Ureter (tissue), 1 donor: Measurements from ENCODE around the gene GPR83. TPM values are rescaled to one million over a fixed set of nuclear protein-coding genes. Genes with fewer than 3 reads are reported as not detected.
"Not testable (repeated sequence)": the region's sequence is repeated elsewhere in the genome, so short reads cannot be mapped to it uniquely, and the experiment has no call there.

Experiments
- DNase-seq: peaks from one replicate; pipeline ENCODE4 v3.0.0-alpha.2; 2020; ENCODE audit warnings: low spot score
- total RNA-seq: library from RNA; stranded (reverse); gene quantifications from one replicate; pipeline ENCODE4 v1.2.4, GENCODE V29; 2023
- donor health status: DM: yes; HTN: yes; CAD: no.

Gene GPR83
- not detected for total RNA-seq

- DNase-seq: no peak
Measured at GRCh38 chr11:94400839-94401772, at the start of gene GPR83. TSS of gene GPR83 (minus strand) at chr11:94401419. CDS start at chr11:94401247, 172 bp downstream.

GRCh38 chr11:94450048-94450447, 48.8 kb upstream of the GPR83 start:
- DNase-seq: no peak

GRCh38 chr11:94449437-94449836, 48.2 kb upstream of the GPR83 start:
- no peak for DNase-seq

GRCh38 chr11:94449029-94449428, 47.8 kb upstream of the GPR83 start:
- no peak for DNase-seq

- DNase-seq: no peak
Measured at GRCh38 chr11:94447149-94447548, 45.9 kb upstream of the GPR83 start.

- no peak for DNase-seq
Measured at GRCh38 chr11:94445641-94446040, 44.4 kb upstream of the GPR83 start.

- DNase-seq: no peak
Measured at GRCh38 chr11:94433049-94433448, 31.8 kb upstream of the GPR83 start.

GRCh38 chr11:94424662-94425061, 23.4 kb upstream of the GPR83 start:
- no peak for DNase-seq

- DNase-seq: no peak
Measured at GRCh38 chr11:94424011-94424410, 22.8 kb upstream of the GPR83 start.

- DNase-seq: no peak
Measured at GRCh38 chr11:94423507-94423906, 22.3 kb upstream of the GPR83 start.

GRCh38 chr11:94418123-94418765, 17.0 kb upstream of the GPR83 start:
- no peak for DNase-seq

- DNase-seq: no peak
Measured at GRCh38 chr11:94417386-94417987, 16.3 kb upstream of the GPR83 start.

- DNase-seq: no peak
Measured at GRCh38 chr11:94405062-94405833, 4.0 kb upstream of the GPR83 start.

- DNase-seq: no peak
Measured at GRCh38 chr11:94402355-94402754, 1.1 kb upstream of the GPR83 start.

GRCh38 chr11:94401773-94402265, 600 bp upstream of the GPR83 start:
- DNase-seq: no peak

GRCh38 chr11:94400457-94400838, 771 bp downstream of the GPR83 start:
- no peak for DNase-seq

GRCh38 chr11:94400050-94400449, 1.2 kb downstream of the GPR83 start:
- no peak for DNase-seq

- no peak for DNase-seq
Measured at GRCh38 chr11:94398101-94398500, 3.1 kb downstream of the GPR83 start.

- no peak for DNase-seq
Measured at GRCh38 chr11:94396282-94396681, 4.9 kb downstream of the GPR83 start.

GRCh38 chr11:94391937-94392336, 9.3 kb downstream of the GPR83 start:
- not testable (repeated sequence) for DNase-seq

- no peak for DNase-seq
Measured at GRCh38 chr11:94379613-94380012, 21.6 kb downstream of the GPR83 start.

GRCh38 chr11:94376841-94377240, 24.4 kb downstream of the GPR83 start:
- no peak for DNase-seq
